Neutrophil (primary cell): ENCODE data around the gene DESI1.
A peak's percentile ranks its signal among the peaks of the same experiment; 100 is the strongest.
"Not testable (repeated sequence)": the region's sequence is repeated elsewhere in the genome, so short reads cannot be mapped to it uniquely, and the experiment has no call there.

Source experiments
- H3K27ac ChIP-seq: fragments of 200-600 bp; sonication (generic); 2 replicates; pipeline ENCODE4 v1.5.1; 2016; ENCODE audit warnings: mild to moderate bottlenecking, moderate library complexity
- H3K27me3 ChIP-seq: fragments of 200-600 bp; sonication (generic); 2 replicates; pipeline ENCODE4 v1.6.0; 2016; ENCODE audit warnings: mild to moderate bottlenecking
- H3K36me3 ChIP-seq: fragments of 200-600 bp; sonication (generic); 2 replicates; pipeline ENCODE4 v1.5.1; 2017
- H3K4me1 ChIP-seq, 2 experiments: fragments of 200-600 bp in 1 of 2; sonication (generic) in 1 of 2; 1 replicate in 1 of 2; 2 replicates in 1 of 2; pipeline versions ENCODE4 v1.5.1 to v1.6.1; 2013 to 2016; ENCODE audit warnings: low read depth in 1 of 2, low read length in 1 of 2, mild to moderate bottlenecking in 1 of 2, moderate library complexity in 1 of 2; ENCODE audit not compliant: control insufficient read depth in 1 of 2, insufficient read depth in 1 of 2
- H3K4me3 ChIP-seq, 2 experiments: fragments of 200-600 bp in 1 of 2; sonication (generic) in 1 of 2; 1 replicate in 1 of 2; 2 replicates in 1 of 2; pipeline ENCODE4 v1.5.1; 2013 to 2016; ENCODE audit warnings: low read depth in 1 of 2, low read length in 1 of 2, mild to moderate bottlenecking in 1 of 2, moderate library complexity in 1 of 2
- H3K9me3 ChIP-seq: fragments of 200-600 bp; sonication (generic); 2 replicates; pipeline ENCODE4 v1.5.1; 2016
- TF ChIP-seq, protein P1 (sequence below): fragments of 200-600 bp; sonication (generic); IDR thresholded peaks from 2 replicates; pipeline ENCODE4 v1.5.1; 2016; ENCODE audit warnings: antibody characterized with exemption

DESI1 gene

DNA sequence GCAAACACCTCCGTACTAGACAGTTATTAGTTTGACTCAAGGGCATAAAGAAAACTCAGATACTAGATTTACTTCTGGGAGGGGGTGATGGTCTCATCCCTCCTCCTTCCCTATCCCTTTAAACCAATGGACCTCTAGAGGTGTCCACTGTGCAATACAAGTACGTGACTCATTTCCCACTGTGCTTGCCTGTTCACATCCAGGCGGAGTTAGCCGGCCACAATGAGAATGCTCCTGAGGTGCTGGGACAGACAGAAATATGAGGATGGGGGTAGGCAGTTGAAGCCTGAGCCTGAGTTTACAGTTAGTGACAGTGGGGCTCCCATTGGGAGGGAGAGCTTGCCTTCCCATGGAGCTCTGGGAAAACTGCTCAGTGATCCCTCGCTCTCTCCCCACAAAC, 22.8 kb downstream of the DESI1 start:
- H3K4me3 ChIP-seq = no peak overlapping the region
- H3K9me3 ChIP-seq = no peaks in the 10 kb centered on the region
- TF ChIP-seq, protein P1, sequence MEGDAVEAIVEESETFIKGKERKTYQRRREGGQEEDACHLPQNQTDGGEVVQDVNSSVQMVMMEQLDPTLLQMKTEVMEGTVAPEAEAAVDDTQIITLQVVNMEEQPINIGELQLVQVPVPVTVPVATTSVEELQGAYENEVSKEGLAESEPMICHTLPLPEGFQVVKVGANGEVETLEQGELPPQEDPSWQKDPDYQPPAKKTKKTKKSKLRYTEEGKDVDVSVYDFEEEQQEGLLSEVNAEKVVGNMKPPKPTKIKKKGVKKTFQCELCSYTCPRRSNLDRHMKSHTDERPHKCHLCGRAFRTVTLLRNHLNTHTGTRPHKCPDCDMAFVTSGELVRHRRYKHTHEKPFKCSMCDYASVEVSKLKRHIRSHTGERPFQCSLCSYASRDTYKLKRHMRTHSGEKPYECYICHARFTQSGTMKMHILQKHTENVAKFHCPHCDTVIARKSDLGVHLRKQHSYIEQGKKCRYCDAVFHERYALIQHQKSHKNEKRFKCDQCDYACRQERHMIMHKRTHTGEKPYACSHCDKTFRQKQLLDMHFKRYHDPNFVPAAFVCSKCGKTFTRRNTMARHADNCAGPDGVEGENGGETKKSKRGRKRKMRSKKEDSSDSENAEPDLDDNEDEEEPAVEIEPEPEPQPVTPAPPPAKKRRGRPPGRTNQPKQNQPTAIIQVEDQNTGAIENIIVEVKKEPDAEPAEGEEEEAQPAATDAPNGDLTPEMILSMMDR = no peak
- H3K27ac ChIP-seq = no peak overlapping the region
- no peaks in the 10 kb centered on the region for H3K4me1 ChIP-seq
- H3K27me3 ChIP-seq = no peaks in the 10 kb centered on the region
- H3K36me3 ChIP-seq = peaks cover 41% of the 10 kb centered on the region

DNA sequence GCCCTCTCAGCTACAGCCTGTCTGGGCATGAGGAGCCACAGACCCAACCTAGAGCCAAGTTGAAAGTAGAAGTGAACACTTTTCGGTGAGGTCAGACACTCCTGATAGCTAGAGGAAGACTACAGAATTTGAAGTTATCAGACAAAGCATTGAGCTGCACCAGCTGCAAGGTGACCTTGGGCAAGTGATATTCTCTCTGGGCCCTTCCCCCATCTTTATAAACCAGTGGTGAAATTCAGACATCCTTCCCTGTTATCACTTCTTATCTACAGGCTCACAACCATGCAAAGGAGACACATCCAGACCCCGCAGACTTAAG, 23.2 kb downstream of the DESI1 start:
- no peaks in the 10 kb centered on the region for H3K27me3 ChIP-seq
- H3K27ac ChIP-seq = no peak overlapping the region
- H3K4me1 ChIP-seq = no peaks in the 10 kb centered on the region
- TF ChIP-seq, protein P1 = no peak
- peaks cover 36% of the 10 kb centered on the region for H3K36me3 ChIP-seq
- no peak overlapping the region for H3K4me3 ChIP-seq
- H3K9me3 ChIP-seq = no peaks in the 10 kb centered on the region

DNA sequence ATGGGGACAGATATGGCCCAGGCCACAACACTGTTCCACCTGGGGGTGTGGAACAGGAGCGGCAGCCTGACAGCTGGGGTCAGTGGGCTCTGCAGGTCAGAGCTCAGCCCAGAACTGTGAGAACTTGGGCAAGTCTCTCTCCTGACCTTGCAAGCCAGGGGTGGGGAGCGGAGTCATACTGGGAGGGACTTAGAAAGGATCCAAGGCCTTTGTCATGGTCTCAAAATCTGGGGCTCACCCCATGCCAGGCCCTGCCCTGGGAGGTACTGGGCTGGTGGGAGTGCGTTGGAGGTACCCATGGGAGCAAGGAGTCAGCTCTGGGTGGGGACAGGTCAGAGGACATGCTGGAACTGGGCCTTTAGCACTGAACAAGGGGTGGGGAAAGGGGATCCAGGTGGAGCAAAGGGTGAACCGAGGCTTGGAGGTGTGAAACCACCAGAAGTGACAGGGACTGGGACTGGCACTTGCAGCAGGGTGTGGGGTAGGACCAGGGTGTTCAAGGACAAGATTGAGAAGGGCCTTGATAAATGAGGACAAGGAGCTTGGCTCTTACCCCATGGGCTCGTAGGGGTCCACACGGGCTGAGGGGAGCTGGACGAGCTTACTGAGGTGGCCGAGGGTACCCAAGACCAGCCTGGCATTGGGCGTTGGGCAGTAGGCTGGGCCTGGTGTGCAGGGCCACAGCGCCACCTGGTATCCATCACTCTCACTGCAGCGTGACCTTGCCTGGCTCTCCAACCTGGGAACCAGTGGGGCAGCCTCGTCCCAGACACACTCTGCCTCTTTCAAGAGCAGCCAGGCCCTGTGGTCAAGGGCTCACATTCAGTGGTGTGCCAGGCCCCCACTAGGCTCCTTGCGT, 23.8 kb downstream of the DESI1 start:
- TF ChIP-seq, protein P1 = peak; percentile 27
- no peak overlapping the region for H3K4me3 ChIP-seq
- H3K4me1 ChIP-seq = no peaks in the 10 kb centered on the region
- H3K27me3 ChIP-seq = no peaks in the 10 kb centered on the region
- H3K9me3 ChIP-seq = no peaks in the 10 kb centered on the region
- H3K27ac ChIP-seq = no peak overlapping the region
- H3K36me3 ChIP-seq = peaks cover 31% of the 10 kb centered on the region

DNA sequence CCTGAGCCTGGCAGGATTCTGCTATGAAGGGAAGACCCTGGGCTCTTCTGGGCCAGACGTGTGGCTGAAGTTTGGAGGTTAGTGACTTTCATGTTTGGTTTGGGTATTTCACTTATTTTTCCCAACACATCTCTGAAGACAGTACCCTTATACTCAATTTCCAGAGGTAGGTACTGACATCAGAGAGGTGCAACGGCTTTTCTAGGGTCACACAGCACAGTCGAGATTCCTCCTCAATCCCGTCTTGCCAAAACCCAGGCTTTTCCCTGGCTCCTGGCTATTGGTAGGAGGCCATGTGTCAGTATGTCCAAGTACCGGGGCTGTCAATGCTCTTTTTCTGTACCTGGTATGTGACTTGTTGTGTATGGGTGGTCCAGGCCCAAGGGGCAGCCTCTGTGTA, 25.1 kb downstream of the DESI1 start:
- H3K4me1 ChIP-seq = no peaks in the 10 kb centered on the region
- TF ChIP-seq, protein P1 = no peak

DNA sequence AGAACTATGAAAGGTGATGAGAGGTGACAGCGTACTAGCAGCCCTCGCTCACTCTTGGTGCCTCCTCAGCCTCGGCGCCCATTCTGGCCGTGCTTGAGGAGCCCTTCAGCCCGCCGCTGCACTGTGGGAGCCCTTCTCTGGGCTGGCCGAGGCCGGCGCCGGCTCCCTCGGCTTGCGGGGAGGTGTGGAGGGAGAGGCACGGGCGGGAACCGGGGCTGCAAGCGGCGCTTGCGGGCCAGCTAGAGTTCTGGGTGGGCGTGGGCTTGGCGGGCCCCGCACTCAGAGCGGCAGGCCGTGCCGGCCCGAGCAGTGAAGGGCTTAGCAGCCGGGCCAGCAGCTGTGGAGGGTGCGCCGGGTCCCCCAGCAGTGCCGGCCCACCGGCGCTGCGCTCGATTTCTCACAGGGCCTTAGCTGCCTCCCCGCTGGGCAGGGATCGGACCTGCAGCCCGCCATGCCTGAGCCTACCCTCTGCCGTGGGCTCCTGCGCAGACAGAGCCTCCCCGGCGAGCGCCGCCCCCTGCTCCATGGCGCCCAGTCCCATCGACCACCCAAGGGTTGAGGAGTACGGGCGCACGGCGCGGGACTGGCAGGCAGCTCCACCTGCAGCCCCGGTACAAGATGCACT, 27.4 kb downstream of the DESI1 start:
- H3K27me3 ChIP-seq, H3K4me3 ChIP-seq, H3K27ac ChIP-seq, H3K36me3 ChIP-seq, H3K9me3 ChIP-seq: not testable (repeated sequence)
- H3K4me1 ChIP-seq = peaks cover 11 to 17% of the 10 kb centered on the region in 2 experiments

More for the DNA sequence above, 25.1 kb downstream of the DESI1 start:
- Histone ChIP-seq H3K4me3 (no peak overlapping the region), H3K9me3 (no peaks in the 10 kb centered on the region), H3K27me3 (no peaks in the 10 kb centered on the region), H3K27ac (no peak overlapping the region), H3K36me3 (peaks cover 19% of the 10 kb centered on the region)
